K562 (cell line): ENCODE results near the gene NADK. TPM values are rescaled to one million over a fixed set of nuclear protein-coding genes. Genes with fewer than 3 reads are reported as not detected.

Experiments used
- EP400 ChIP-seq: fragments of 450-650 bp; IDR thresholded peaks from 2 replicates; pipeline ENCODE4 v1.6.1; 2017; ENCODE audit warnings: antibody characterized with exemption, mild to moderate bottlenecking, moderate library complexity
- FOSL1 ChIP-seq: fragments of 200-800 bp; sonication (Bioruptor generic); conservative IDR thresholded peaks from 2 replicates; pipeline ENCODE4 v1.6.1; 2016; ENCODE audit warnings: missing genetic modification characterization, missing compliant biosample characterization
- GATAD2B ChIP-seq: fragments of 450-650 bp; IDR thresholded peaks from 2 replicates; pipeline ENCODE4 v1.6.1; 2017; ENCODE audit warnings: mild to moderate bottlenecking, borderline replicate concordance
- KDM2B ChIP-seq: fragments of 250-450 bp; sonication (Bioruptor Pico); IDR thresholded peaks from 2 replicates; pipeline ENCODE4 v1.8.0; 2021; ENCODE audit warnings: mild to moderate bottlenecking, moderate library complexity
- L3MBTL2 ChIP-seq: fragments of 450-650 bp; IDR thresholded peaks from 2 replicates; pipeline ENCODE4 v1.6.1; 2016; ENCODE audit warnings: mild to moderate bottlenecking, moderate library complexity
- MTA3 ChIP-seq: fragments of 450-650 bp; formaldehyde crosslinking; IDR thresholded peaks from 2 replicates; pipeline ENCODE4 v1.6.1; 2017; ENCODE audit warnings: mild to moderate bottlenecking, borderline replicate concordance
- MYC ChIP-seq, 2 experiments: fragments of 250-450 bp in 1 of 2; sonication (Bioruptor Pico) in 1 of 2; IDR thresholded peaks; 2 replicates each; pipeline versions ENCODE4 v1.5.1 to v1.6.1; 2012 to 2021; ENCODE audit warnings: low read depth in 2 of 2, borderline replicate concordance in 1 of 2, improper control_type of control experiment in 1 of 2, low read length in 1 of 2, mild to moderate bottlenecking in 1 of 2, moderate library complexity in 1 of 2
- PHF8 ChIP-seq: fragments of 200-600 bp; sonication (generic); IDR thresholded peaks from 2 replicates; pipeline ENCODE4 v1.6.1; 2012; ENCODE audit warnings: mixed run types, mild to moderate bottlenecking, inconsistent platforms, low read length, moderate library complexity, borderline replicate concordance
- PML ChIP-seq: IDR thresholded peaks from 2 replicates; pipeline ENCODE4 v1.6.1; 2012; ENCODE audit warnings: low read length, inconsistent platforms
- SLC30A9 ChIP-seq: fragments of 250-450 bp; sonication (Bioruptor Pico); IDR thresholded peaks from 2 replicates; pipeline ENCODE4 v1.8.0; 2022; ENCODE audit warnings: mild to moderate bottlenecking, moderate library complexity
- TBP ChIP-seq: optimal IDR thresholded peaks from 2 replicates; pipeline ENCODE3; 2011; ENCODE audit warnings: low read depth, low read length, improper control_type of control experiment
- YY1 ChIP-seq, 3 experiments: IDR thresholded peaks; 2 replicates each; pipeline ENCODE4 v1.6.1; 2011; ENCODE audit warnings: low read length in 2 of 3, mild to moderate bottlenecking in 2 of 3, moderate library complexity in 2 of 3, borderline replicate concordance in 1 of 3, control low read depth in 1 of 3, low read depth in 1 of 3; ENCODE audit not compliant: insufficient read depth in 3 of 3, insufficient replicate concordance in 2 of 3, control insufficient read depth in 1 of 3, insufficient read length in 1 of 3; ENCODE audit errors: extremely low read depth in 1 of 3
- ZFX ChIP-seq: sonication (generic); formaldehyde crosslinking; IDR thresholded peaks from 2 replicates; pipeline ENCODE4 v1.8.0; 2022; ENCODE audit warnings: mild to moderate bottlenecking, missing genetic modification reagents, moderate library complexity
- ZNF41 ChIP-seq: fragments of 250-450 bp; sonication (Bioruptor Pico); conservative IDR thresholded peaks from 2 replicates; pipeline ENCODE4 v1.4.0; 2020; ENCODE audit warnings: mild to moderate bottlenecking
- polyA plus RNA-seq, 8 experiments: library from polyadenylated mRNA; depleted of rRNA in 4 of 8; stranded (reverse) in 5 of 8; unstranded in 3 of 8; fragments of >200 nt; fragmentation: Nextera tagmentation in 2 of 8; fragmentation: Illumina TruSeq in 1 of 8; extraction: Ambion mirVana in 2 of 8; extraction: Trizol in 1 of 8; gene quantifications; 2 replicates each; pipeline versions ENCODE4 v1.2.1 to v1.2.3, GENCODE V29; 2011 to 2014; ENCODE audit warnings: inconsistent platforms in 1 of 8, missing spikeins in 1 of 8
- total RNA-seq, 7 experiments: library from RNA; depleted of rRNA in 6 of 7; stranded (reverse); fragments of >200 nt in 6 of 7; fragmentation: Illumina TruSeq in 2 of 7; extraction: Trizol in 2 of 7; gene quantifications; 2 replicates each; pipeline versions ENCODE4 v1.2.1 to v1.2.3, GENCODE V29; 2011 to 2021; ENCODE audit warnings: low replicate concordance in 1 of 7
- TF ChIP-seq, protein P1 (sequence below): fragments of 450-650 bp; IDR thresholded peaks from 2 replicates; pipeline ENCODE4 v1.6.1; 2016; ENCODE audit warnings: missing biosample characterization, missing genetic modification characterization
- TF ChIP-seq, protein P2 (sequence below): sonication (generic); formaldehyde crosslinking; IDR thresholded peaks from 2 replicates; pipeline ENCODE4 v1.8.0; 2022; ENCODE audit warnings: missing genetic modification reagents, mild to moderate bottlenecking, moderate library complexity, borderline replicate concordance
- TF ChIP-seq, protein P3 (sequence below): sonication (generic); formaldehyde crosslinking; IDR thresholded peaks from 2 replicates; pipeline ENCODE4 v1.8.0; 2022; ENCODE audit warnings: mild to moderate bottlenecking, missing genetic modification reagents

NADK gene
- total and polyA plus RNA-seq, 9 of the 15 experiments (the other 6 are each of a cell fraction or from before 2014, with no cell fraction given) = 1.5 to 135 (median 75.1) TPM

DNA sequence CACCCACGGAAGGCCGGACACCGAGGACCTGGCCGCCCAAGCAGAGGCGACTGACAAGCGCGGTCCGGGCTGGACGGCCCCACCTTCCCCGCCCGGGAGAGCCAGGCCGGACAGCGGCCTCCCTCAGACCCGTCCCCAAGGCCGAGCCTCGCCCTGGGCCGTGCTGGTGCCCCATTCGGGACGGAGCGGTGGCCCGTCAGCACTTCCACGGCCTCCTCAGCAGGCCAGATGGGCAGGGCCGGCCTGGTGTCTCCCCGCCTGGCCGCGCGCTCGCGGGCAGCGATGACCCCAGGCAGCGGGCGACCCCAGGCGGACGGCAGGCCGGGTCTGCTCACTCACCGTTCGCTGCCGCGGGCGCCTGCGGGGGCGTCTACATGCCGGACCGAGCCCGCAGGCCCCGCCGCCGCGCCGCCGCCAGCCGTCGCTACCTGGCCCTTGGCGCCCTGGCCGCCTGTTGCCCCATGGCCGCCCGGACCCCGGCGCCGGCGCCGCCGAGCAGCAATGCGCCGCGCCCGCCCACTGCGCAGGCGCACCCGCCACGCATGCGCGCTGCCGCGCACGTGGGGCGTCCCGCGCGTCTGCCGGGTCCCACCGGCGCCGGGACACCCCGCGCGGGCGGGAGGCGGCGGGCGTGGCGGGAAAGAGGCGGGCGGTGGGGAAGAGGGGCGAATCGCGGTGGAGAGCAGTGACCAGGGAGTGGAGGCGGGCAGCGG is at the start of gene NADK (continued):
- TF ChIP-seq L3MBTL2 (no peak), FOSL1 (tag) (peak; percentile 40; the same call in 1 of the 2 replicates), ZNF41 (CRISPR knock-in tag) (no peak), PML (no peak), YY1 (IDR thresholded peaks at IDR 0.05; ENCODE audit: borderline replicate concordance in 1 of 3, control insufficient read depth in 1 of 3, extremely low read depth in 1 of 3, insufficient read depth in 3 of 3, insufficient read length in 1 of 3, insufficient replicate concordance in 2 of 3, low read depth in 1 of 3, low read length in 2 of 3) (peak; percentile 52 to 89 (median 81)), SLC30A9 (CRISPR knock-in tag) (no peak), KDM2B (CRISPR knock-in tag) (peak; percentile 36; the same call in 1 of the 2 replicates), EP400 (peak; percentile 7; the same call in 1 of the 2 replicates), MTA3 (peak; percentile 64), MYC (IDR thresholded peaks at IDR 0.05; ENCODE audit: low read depth, low read length) (peak; percentile 83), MYC (CRISPR knock-in tag; IDR thresholded peaks at IDR 0.05; ENCODE audit: borderline replicate concordance, low read depth) (no peak), TBP (peak; percentile 23), ZFX (CRISPR knock-in tag) (peak; percentile 87), GATAD2B (peak; percentile 95), PHF8 (peak; percentile 77; the same call in 1 of the 2 replicates)
- TF ChIP-seq, protein P1, sequence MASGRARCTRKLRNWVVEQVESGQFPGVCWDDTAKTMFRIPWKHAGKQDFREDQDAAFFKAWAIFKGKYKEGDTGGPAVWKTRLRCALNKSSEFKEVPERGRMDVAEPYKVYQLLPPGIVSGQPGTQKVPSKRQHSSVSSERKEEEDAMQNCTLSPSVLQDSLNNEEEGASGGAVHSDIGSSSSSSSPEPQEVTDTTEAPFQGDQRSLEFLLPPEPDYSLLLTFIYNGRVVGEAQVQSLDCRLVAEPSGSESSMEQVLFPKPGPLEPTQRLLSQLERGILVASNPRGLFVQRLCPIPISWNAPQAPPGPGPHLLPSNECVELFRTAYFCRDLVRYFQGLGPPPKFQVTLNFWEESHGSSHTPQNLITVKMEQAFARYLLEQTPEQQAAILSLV (tag) = no peak
- TF ChIP-seq, protein P2, sequence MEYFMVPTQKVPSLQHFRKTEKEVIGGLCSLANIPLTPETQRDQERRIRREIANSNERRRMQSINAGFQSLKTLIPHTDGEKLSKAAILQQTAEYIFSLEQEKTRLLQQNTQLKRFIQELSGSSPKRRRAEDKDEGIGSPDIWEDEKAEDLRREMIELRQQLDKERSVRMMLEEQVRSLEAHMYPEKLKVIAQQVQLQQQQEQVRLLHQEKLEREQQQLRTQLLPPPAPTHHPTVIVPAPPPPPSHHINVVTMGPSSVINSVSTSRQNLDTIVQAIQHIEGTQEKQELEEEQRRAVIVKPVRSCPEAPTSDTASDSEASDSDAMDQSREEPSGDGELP (CRISPR knock-in tag) = peak; percentile 44; the same call in 1 of the 2 replicates
- TF ChIP-seq, protein P3, sequence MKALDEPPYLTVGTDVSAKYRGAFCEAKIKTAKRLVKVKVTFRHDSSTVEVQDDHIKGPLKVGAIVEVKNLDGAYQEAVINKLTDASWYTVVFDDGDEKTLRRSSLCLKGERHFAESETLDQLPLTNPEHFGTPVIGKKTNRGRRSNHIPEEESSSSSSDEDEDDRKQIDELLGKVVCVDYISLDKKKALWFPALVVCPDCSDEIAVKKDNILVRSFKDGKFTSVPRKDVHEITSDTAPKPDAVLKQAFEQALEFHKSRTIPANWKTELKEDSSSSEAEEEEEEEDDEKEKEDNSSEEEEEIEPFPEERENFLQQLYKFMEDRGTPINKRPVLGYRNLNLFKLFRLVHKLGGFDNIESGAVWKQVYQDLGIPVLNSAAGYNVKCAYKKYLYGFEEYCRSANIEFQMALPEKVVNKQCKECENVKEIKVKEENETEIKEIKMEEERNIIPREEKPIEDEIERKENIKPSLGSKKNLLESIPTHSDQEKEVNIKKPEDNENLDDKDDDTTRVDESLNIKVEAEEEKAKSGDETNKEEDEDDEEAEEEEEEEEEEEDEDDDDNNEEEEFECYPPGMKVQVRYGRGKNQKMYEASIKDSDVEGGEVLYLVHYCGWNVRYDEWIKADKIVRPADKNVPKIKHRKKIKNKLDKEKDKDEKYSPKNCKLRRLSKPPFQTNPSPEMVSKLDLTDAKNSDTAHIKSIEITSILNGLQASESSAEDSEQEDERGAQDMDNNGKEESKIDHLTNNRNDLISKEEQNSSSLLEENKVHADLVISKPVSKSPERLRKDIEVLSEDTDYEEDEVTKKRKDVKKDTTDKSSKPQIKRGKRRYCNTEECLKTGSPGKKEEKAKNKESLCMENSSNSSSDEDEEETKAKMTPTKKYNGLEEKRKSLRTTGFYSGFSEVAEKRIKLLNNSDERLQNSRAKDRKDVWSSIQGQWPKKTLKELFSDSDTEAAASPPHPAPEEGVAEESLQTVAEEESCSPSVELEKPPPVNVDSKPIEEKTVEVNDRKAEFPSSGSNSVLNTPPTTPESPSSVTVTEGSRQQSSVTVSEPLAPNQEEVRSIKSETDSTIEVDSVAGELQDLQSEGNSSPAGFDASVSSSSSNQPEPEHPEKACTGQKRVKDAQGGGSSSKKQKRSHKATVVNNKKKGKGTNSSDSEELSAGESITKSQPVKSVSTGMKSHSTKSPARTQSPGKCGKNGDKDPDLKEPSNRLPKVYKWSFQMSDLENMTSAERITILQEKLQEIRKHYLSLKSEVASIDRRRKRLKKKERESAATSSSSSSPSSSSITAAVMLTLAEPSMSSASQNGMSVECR = peak; percentile 75
